HCT116 (cell line): ENCODE results near the gene TMTC1.

Experiments
- POLR2A ChIP-seq: IDR thresholded peaks from 2 replicates; pipeline ENCODE4 v1.7.0; 2011; ENCODE audit warnings: borderline replicate concordance; ENCODE audit not compliant: insufficient read depth, insufficient read length; ENCODE audit errors: extremely low read depth
- POLR2AphosphoS5 ChIP-seq: IDR thresholded peaks from 2 replicates; pipeline ENCODE4 v1.6.1; 2011; ENCODE audit warnings: mild to moderate bottlenecking, low read depth, low read length, moderate library complexity
- TF ChIP-seq, protein P1 (sequence below), 3 experiments: fragments of 200-600 bp in 1 of 3; sonication (generic) in 1 of 3; IDR thresholded peaks in 2 of 3; conservative IDR thresholded peaks in 1 of 3; 2 replicates each; pipeline ENCODE4 v1.5.1; 2012 to 2017; ENCODE audit warnings: low read depth in 2 of 3, low read length in 2 of 3, antibody characterized with exemption in 1 of 3, borderline replicate concordance in 1 of 3, control low read depth in 1 of 3, mild to moderate bottlenecking in 1 of 3, mixed read lengths in 1 of 3, mixed run types in 1 of 3, moderate library complexity in 1 of 3; ENCODE audit not compliant: insufficient read depth in 1 of 3

DNA sequence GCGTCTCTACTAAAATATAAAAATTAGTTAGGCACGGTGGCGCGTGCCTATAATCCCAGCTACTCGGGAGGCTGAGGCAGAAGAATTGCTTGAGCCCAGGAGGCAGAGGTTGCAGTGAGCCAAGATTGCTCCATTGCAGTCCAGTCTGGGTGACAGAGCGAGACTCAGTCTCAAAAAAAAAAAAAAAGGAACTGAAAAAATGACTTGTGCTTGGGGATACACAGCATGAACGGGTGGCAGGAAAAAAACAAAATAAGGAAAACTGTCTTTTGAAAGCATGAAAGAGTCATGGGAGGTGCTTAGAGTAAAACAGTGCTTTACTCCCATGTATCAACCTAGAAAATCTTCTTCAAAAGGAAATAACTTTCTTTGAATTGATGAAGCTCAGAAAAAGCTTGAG lies 80.8 kb downstream of the TMTC1 start:
- TF ChIP-seq POLR2A (no peak), POLR2AphosphoS5 (no peak)
- TF ChIP-seq, protein P1, sequence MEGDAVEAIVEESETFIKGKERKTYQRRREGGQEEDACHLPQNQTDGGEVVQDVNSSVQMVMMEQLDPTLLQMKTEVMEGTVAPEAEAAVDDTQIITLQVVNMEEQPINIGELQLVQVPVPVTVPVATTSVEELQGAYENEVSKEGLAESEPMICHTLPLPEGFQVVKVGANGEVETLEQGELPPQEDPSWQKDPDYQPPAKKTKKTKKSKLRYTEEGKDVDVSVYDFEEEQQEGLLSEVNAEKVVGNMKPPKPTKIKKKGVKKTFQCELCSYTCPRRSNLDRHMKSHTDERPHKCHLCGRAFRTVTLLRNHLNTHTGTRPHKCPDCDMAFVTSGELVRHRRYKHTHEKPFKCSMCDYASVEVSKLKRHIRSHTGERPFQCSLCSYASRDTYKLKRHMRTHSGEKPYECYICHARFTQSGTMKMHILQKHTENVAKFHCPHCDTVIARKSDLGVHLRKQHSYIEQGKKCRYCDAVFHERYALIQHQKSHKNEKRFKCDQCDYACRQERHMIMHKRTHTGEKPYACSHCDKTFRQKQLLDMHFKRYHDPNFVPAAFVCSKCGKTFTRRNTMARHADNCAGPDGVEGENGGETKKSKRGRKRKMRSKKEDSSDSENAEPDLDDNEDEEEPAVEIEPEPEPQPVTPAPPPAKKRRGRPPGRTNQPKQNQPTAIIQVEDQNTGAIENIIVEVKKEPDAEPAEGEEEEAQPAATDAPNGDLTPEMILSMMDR (IDR thresholded peaks at IDR 0.05 in 2 of 3, conservative IDR thresholded peaks at IDR 0.05 in 1 of 3; ENCODE audit: borderline replicate concordance in 1 of 3, insufficient read depth in 1 of 3, low read depth in 2 of 3, low read length in 2 of 3): no peak
